Myocyte (in vitro differentiated cells): ENCODE data around the gene SLC13A3. TPM values are rescaled to one million over a fixed set of nuclear protein-coding genes. Genes with fewer than 3 reads are reported as not detected.
"Not testable (repeated sequence)": the region's sequence is repeated elsewhere in the genome, so short reads cannot be mapped to it uniquely, and the experiment has no call there.

Experiments
- DNase-seq: peaks from one replicate; pipeline ENCODE4 v3.0.0-alpha.2; 2012; ENCODE audit warnings: low read depth
- total RNA-seq: library from RNA; depleted of rRNA; stranded (reverse); fragments of >200 nt; gene quantifications from 2 replicates; pipeline ENCODE4 v1.2.3, GENCODE V29; 2014

SLC13A3 gene
- total RNA-seq, 1 donor from 2014 or later = 0.59 TPM

DNA sequence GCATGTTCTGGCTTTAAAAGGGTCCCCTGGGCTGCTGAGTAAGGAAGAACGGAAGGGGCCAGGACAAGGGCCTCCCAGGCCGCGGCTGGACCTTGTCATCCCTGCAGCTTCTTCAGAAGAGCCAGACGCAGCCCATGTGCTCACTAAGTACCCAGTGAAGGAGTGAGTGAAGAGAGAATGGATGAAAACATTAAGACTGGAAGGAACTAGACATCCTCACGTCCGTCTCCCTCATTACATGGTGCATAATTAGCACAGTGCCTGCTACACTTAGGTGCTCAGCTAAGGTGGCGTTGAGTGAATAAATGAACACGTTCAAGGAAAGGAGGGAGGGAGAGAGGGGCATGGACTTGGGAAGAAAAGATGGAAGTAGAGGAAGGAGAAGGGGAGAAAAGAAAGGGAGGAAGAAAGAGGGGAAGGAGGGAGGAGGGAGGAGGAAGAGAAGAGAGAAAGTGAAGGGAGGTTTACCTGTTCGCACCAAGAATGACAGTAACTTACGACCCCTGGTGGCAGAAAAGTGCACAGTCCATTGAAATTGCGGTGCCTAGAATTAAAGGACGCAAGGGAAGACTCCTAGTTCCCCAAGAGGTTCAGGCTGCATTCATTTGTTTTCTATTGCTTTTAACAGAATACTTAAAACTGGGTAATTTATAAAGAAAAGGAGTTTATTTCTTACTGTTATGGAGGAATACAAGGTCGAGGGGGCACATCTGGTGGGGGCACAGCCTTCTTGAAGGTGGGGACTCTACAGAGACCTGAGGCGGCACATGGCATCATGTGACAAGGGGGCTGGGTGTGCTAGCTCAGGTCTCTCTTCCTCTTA, 30.0 kb upstream of the SLC13A3 start:
- peak; percentile 65 for DNase-seq

- no peak for DNase-seq
Measured at GRCh38 chr20:46680684-46681031, 29.4 kb upstream of the SLC13A3 start.

GRCh38 chr20:46678516-46678915, 27.3 kb upstream of the SLC13A3 start:
- no peak for DNase-seq

- DNase-seq = no peak
Measured at GRCh38 chr20:46677608-46678007, 26.3 kb upstream of the SLC13A3 start.

DNA sequence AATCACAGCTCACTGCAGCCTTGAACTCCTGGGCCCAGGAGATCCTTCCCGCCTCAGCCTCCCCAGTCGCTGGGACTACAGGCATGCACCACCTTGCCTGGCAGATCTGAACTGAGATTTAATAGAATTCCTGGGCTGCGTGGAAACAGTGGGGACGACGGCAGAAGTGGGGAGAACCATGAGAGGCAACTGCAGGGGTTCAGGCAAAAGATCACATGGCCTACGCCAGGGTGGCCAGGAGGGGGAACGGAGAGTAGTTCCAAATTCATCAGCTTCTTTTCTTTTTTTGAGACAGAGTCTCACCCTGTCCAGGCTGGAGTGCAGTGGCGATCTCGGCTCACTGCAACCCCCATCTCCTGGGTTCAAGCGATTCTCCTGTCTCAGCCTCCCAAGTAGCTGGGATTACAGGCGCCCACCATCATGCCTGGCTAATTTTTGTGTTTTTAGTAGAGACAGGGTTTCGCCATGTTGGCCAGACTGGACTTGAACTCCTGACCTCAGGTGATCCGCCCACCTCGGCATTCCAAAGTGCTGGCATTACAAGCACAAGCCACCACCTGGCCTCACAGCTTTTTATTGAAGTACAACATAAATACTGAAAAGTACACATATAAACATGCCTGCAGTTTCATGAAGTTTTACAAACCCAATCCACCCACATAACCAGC, 25.5 kb upstream of the SLC13A3 start:
- not testable (repeated sequence) for DNase-seq

- no peak for DNase-seq
Measured at GRCh38 chr20:46674253-46675083, 23.2 kb upstream of the SLC13A3 start.

- DNase-seq = no peak
Measured at GRCh38 chr20:46673394-46674252, 22.4 kb upstream of the SLC13A3 start.

DNA sequence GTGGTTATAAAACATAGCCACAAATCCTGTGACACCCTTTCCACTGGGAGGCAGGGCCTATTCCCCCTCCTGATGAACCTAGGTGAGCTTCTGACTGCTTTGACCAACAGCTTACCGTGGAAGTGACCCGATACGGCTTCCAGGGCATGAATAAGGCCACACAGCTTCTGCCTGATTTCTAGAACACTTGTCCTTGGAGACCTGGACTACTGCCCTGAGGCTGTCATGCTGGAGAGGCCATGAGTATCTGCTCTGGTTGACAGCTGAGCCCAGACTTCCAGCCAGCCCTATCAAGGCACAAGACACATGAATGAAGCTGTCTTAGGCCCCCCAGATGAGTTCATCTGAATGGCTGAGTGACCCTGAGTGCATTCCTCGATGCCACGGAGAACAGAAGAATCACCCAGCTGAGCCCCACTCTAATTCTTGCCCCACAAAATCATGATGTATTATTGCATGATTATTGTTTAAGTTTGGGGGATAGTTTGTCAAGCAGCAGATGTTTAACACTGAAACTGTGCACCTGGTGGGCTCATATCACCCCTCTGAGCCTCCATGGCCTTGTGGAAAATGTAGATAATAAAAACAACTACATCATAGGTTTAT, 21.4 kb upstream of the SLC13A3 start:
- DNase-seq = no peak

GRCh38 chr20:46671866-46672542, 20.7 kb upstream of the SLC13A3 start:
- no peak for DNase-seq

- no peak for DNase-seq
Measured at GRCh38 chr20:46670585-46671584, 19.6 kb upstream of the SLC13A3 start.

- no peak for DNase-seq
Measured at GRCh38 chr20:46670228-46670584, 18.9 kb upstream of the SLC13A3 start.

GRCh38 chr20:46666818-46667515, 15.7 kb upstream of the SLC13A3 start:
- DNase-seq = no peak

DNA sequence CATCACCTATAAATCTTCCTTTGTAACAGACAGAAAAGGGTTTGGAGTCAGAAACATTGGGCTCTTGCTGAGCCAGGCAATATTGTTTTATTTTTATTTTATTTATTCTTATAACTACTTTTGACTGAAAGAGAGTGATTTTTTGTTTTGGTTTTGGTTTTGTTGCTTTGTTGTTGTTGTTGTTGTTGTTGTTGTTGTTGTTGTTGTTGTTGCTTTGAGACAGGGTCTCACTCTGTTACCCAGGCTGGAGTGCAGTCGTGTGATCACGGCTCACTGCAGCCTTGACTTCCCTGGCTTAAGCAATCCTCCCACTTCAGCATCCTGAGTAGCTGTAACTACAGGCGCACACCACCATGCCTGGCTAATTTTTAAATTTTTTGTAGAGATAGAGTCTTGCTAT, 15.0 kb upstream of the SLC13A3 start:
- no peak for DNase-seq

DNA sequence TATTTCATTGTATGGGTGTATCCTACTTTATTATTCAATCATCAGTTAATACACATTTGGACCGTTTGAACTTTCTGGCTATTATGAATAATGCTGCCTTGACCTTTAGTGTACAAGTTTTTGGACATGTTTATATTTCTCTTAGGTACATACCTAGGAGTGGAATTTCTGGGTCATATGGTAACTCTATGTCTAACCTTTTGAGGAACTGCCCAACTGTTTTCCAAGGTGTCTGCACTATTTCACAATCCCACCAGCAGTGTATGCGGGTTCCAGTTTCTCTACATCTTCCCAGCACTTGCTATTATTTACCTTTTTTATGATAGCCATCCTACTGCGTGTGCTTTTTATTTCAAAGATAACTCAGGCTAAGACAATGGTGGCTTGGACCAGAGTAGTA, 14.3 kb upstream of the SLC13A3 start:
- DNase-seq = no peak

DNA sequence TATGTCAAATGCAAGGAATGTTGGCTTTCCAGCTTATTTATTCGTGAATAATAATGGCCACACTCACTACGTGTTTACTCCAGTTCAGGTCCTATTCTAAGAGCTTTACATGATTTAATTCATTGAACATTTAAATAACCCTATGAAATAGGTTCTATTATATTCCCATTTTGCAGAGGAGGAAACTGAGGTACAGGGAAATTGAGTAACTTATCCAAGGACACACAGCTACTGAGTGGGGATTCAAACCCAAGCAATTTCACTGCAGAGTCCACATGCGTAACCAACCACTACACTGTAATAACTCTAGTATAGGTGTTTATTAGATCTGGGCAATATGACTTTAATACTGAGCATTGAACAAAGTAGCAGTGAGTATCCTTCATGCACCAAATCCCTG, 12.3 kb upstream of the SLC13A3 start:
- DNase-seq = no peak

GRCh38 chr20:46661659-46662058, 10.4 kb upstream of the SLC13A3 start:
- no peak for DNase-seq

GRCh38 chr20:46660487-46660886, 9.2 kb upstream of the SLC13A3 start:
- DNase-seq = no peak

GRCh38 chr20:46657618-46658017, 6.4 kb upstream of the SLC13A3 start:
- no peak for DNase-seq
